A172 (cell line): ENCODE measurements around the gene ERGIC1. TPM values are rescaled to one million over a fixed set of nuclear protein-coding genes. Genes with fewer than 3 reads are reported as not detected.
A peak's percentile ranks its signal among the peaks of the same experiment; 100 is the strongest.
"Not testable (repeated sequence)": the region's sequence is repeated elsewhere in the genome, so short reads cannot be mapped to it uniquely, and the experiment has no call there.

Experiments used
- DNase-seq: peaks from one replicate; pipeline ENCODE4 v3.0.0-alpha.2; 2015; ENCODE audit warnings: low spot score
- total RNA-seq: library from RNA; depleted of rRNA; stranded (reverse); fragments of >200 nt; shearing (Covaris generic); gene quantifications from 2 replicates; pipeline ENCODE4 v1.2.3, GENCODE V29; 2014

ERGIC1 gene
- total RNA-seq, 1 experiment from 2014 or later = 91.6 TPM

- peak; percentile 54 for DNase-seq
Observed at GRCh38 chr5:172800088-172800551, 33.9 kb upstream of the ERGIC1 start.

- peak; percentile 92 for DNase-seq
Observed at GRCh38 chr5:172801179-172801671, 32.8 kb upstream of the ERGIC1 start.

- DNase-seq = no peak
Observed at GRCh38 chr5:172802112-172802511, 31.9 kb upstream of the ERGIC1 start.

- DNase-seq = peak; percentile 76
Observed at GRCh38 chr5:172802567-172803176, 31.4 kb upstream of the ERGIC1 start.

GRCh38 chr5:172805018-172805683, 28.9 kb upstream of the ERGIC1 start:
- no peak for DNase-seq

GRCh38 chr5:172805736-172806255, 28.3 kb upstream of the ERGIC1 start:
- DNase-seq = no peak

GRCh38 chr5:172806897-172807672, 27.0 kb upstream of the ERGIC1 start:
- DNase-seq = peak; percentile 94

GRCh38 chr5:172807766-172808311, 26.2 kb upstream of the ERGIC1 start:
- no peak for DNase-seq

GRCh38 chr5:172809774-172810173, 24.3 kb upstream of the ERGIC1 start:
- no peak for DNase-seq

- not testable (repeated sequence) for DNase-seq
Observed at GRCh38 chr5:172810996-172811395, 23.1 kb upstream of the ERGIC1 start.

- no peak for DNase-seq
Observed at GRCh38 chr5:172815631-172816030, 18.4 kb upstream of the ERGIC1 start.

- peak; percentile 82 for DNase-seq
Observed at GRCh38 chr5:172816925-172817562, 17.0 kb upstream of the ERGIC1 start.

GRCh38 chr5:172817664-172818063, 16.4 kb upstream of the ERGIC1 start:
- no peak for DNase-seq

GRCh38 chr5:172818081-172818480, 16.0 kb upstream of the ERGIC1 start:
- DNase-seq = no peak

GRCh38 chr5:172819569-172819968, 14.5 kb upstream of the ERGIC1 start:
- DNase-seq = no peak

GRCh38 chr5:172820046-172820767, 13.8 kb upstream of the ERGIC1 start:
- DNase-seq = no peak

GRCh38 chr5:172821340-172821985, 12.6 kb upstream of the ERGIC1 start:
- DNase-seq = no peak

GRCh38 chr5:172823840-172824362, 10.2 kb upstream of the ERGIC1 start:
- DNase-seq = no peak

GRCh38 chr5:172825610-172826204, 8.3 kb upstream of the ERGIC1 start:
- no peak for DNase-seq

GRCh38 chr5:172827841-172828240, 6.2 kb upstream of the ERGIC1 start:
- no peak for DNase-seq
